Measurements from ENCODE around the gene GNAO1. TPM values are rescaled to one million over a fixed set of nuclear protein-coding genes. Genes with fewer than 3 reads are reported as not detected.

Gene GNAO1
- total RNA-seq, 1 experiment from 2014 or later = not detected

- no peak for TF ChIP-seq CTCF (IDR thresholded peaks at IDR 0.05; ENCODE audit: unreplicated experiment)
- CTCF ChIA-PET = interaction anchor here (1.2 to 1.5 kb wide), 2 partner anchors 88 to 94 kb away, joined by 3 to 5 read pairs; partner anchors contain the start of genes NUDT21 and OGFOD1
- peaks cover 29% of the 10 kb centered on the region for H3K36me3 Mint-ChIP-seq (ENCODE audit: insufficient read depth, unreplicated experiment)
- H3K4me1 Mint-ChIP-seq (ENCODE audit: low read depth, unreplicated experiment) = peaks cover 11% of the 10 kb centered on the region
- intact Hi-C loops (cut with micrococcal nuclease; ENCODE audit: unreplicated experiment) = no loop called here
- H3K4me3 Mint-ChIP-seq (ENCODE audit: low read depth, unreplicated experiment) = peak overlapping the region; percentile 65
- no peak overlapping the region for H3K27ac Mint-ChIP-seq (ENCODE audit: unreplicated experiment)
- H3K9me3 Mint-ChIP-seq (ENCODE audit: low read depth, unreplicated experiment) = no peaks in the 10 kb centered on the region
- DNase-seq = no peak
- no TSS peak for BruUV-seq (replicated peaks)
- H3K27me3 Mint-ChIP-seq (ENCODE audit: unreplicated experiment) = peaks cover 4% of the 10 kb centered on the region
Measured at GRCh38 chr16:56357241-56357764, 166.0 kb downstream of the GNAO1 start.

GRCh38 chr16:56357765-56358322, 166.6 kb downstream of the GNAO1 start:
- Mint-ChIP-seq H3K27me3 (ENCODE audit: unreplicated experiment) (no peaks in the 10 kb centered on the region), H3K4me3 (ENCODE audit: low read depth, unreplicated experiment) (no peak overlapping the region), H3K27ac (ENCODE audit: unreplicated experiment) (no peak overlapping the region), H3K9me3 (ENCODE audit: low read depth, unreplicated experiment) (no peaks in the 10 kb centered on the region), H3K4me1 (ENCODE audit: low read depth, unreplicated experiment) (peaks cover 11% of the 10 kb centered on the region), H3K36me3 (ENCODE audit: insufficient read depth, unreplicated experiment) (peaks cover 32% of the 10 kb centered on the region)
- no TSS peak for BruUV-seq (replicated peaks)
- CTCF ChIA-PET = no interaction called here
- no peak for DNase-seq
- TF ChIP-seq CTCF (IDR thresholded peaks at IDR 0.05; ENCODE audit: unreplicated experiment) = no peak
- intact Hi-C loops (cut with micrococcal nuclease; ENCODE audit: unreplicated experiment) = no loop called here

GRCh38 chr16:56360117-56361008, 169.1 kb downstream of the GNAO1 start:
- DNase-seq = no peak
- no TSS peak for BruUV-seq (replicated peaks)
- no peak for TF ChIP-seq CTCF (IDR thresholded peaks at IDR 0.05; ENCODE audit: unreplicated experiment)
- CTCF ChIA-PET = no interaction called here
- H3K4me1 Mint-ChIP-seq (ENCODE audit: low read depth, unreplicated experiment) = peaks cover 11% of the 10 kb centered on the region
- no peaks in the 10 kb centered on the region for H3K27me3 Mint-ChIP-seq (ENCODE audit: unreplicated experiment)
- no peaks in the 10 kb centered on the region for H3K9me3 Mint-ChIP-seq (ENCODE audit: low read depth, unreplicated experiment)
- H3K4me3 Mint-ChIP-seq (ENCODE audit: low read depth, unreplicated experiment) = no peak overlapping the region
- no peak overlapping the region for H3K27ac Mint-ChIP-seq (ENCODE audit: unreplicated experiment)
- intact Hi-C loops (cut with micrococcal nuclease; ENCODE audit: unreplicated experiment) = no loop called here
- peaks cover 32% of the 10 kb centered on the region for H3K36me3 Mint-ChIP-seq (ENCODE audit: insufficient read depth, unreplicated experiment)

GRCh38 chr16:56362057-56362655, 170.9 kb downstream of the GNAO1 start:
- no TSS peak for BruUV-seq (replicated peaks)
- Mint-ChIP-seq H3K27ac (ENCODE audit: unreplicated experiment) (no peak overlapping the region), H3K9me3 (ENCODE audit: low read depth, unreplicated experiment) (no peaks in the 10 kb centered on the region), H3K27me3 (ENCODE audit: unreplicated experiment) (no peaks in the 10 kb centered on the region), H3K36me3 (ENCODE audit: insufficient read depth, unreplicated experiment) (peaks cover 28% of the 10 kb centered on the region), H3K4me3 (ENCODE audit: low read depth, unreplicated experiment) (no peak overlapping the region), H3K4me1 (ENCODE audit: low read depth, unreplicated experiment) (no peaks in the 10 kb centered on the region)
- DNase-seq = no peak
- CTCF ChIA-PET = interaction anchor here (0.7 kb wide), 1 partner anchor 410 kb away, joined by 9 read pairs; no protein-coding TSS in a partner anchor
- intact Hi-C loops (cut with micrococcal nuclease; ENCODE audit: unreplicated experiment) = no loop called here
- no peak for TF ChIP-seq CTCF (IDR thresholded peaks at IDR 0.05; ENCODE audit: unreplicated experiment)
